H7 (cell line): Measurements from ENCODE around the gene ACMSD. TPM values are rescaled to one million over a fixed set of nuclear protein-coding genes. Genes with fewer than 3 reads are reported as not detected.
"Not testable (repeated sequence)": the region's sequence is repeated elsewhere in the genome, so short reads cannot be mapped to it uniquely, and the experiment has no call there.

ENCODE experiments used
- DNase-seq: peaks from one replicate; pipeline ENCODE4 v3.0.0; 2012
- H3K27me3 ChIP-seq: 2 replicates; pipeline ENCODE4 v1.6.0; 2011; ENCODE audit warnings: mild to moderate bottlenecking, low read length; ENCODE audit not compliant: control insufficient read depth, insufficient read depth
- H3K36me3 ChIP-seq: replicated peaks from 2 replicates; pipeline ENCODE4 v1.5.1; 2011; ENCODE audit warnings: low read length; ENCODE audit not compliant: control insufficient read depth, insufficient read depth
- H3K4me3 ChIP-seq: 2 replicates; pipeline ENCODE4 v1.5.1; 2011; ENCODE audit warnings: low read depth, mild to moderate bottlenecking, control low read depth, low read length, moderate library complexity; ENCODE audit not compliant: insufficient read depth
- total RNA-seq: library from RNA; depleted of rRNA; stranded (reverse); fragments of >200 nt; shearing (Covaris generic); gene quantifications from 2 replicates; pipeline ENCODE4 v1.2.3, GENCODE V29; 2014

ACMSD gene
- total RNA-seq, 1 experiment from 2014 or later = not detected

DNA sequence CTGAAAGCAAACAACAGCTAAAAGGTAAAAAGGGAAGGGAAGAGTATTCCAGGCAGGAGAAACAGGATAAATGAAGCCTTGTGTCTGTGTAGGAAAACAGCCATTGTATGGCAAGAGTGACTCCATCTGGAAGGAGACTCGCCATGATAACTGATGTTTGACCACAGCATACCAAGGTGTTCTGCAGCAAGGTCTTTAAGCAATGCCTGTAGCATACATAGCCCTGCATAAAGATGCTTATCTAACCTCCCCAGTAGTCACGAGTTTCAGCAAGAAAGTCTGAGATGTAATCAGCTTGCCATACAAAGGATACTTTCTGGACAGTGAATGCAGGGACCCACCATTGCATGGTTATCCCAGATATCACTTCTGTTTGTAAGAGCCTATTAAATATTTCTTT is 68.3 kb downstream of the ACMSD start:
- DNase-seq = no peak
- H3K36me3 ChIP-seq = no peaks in the 10 kb centered on the region

DNA sequence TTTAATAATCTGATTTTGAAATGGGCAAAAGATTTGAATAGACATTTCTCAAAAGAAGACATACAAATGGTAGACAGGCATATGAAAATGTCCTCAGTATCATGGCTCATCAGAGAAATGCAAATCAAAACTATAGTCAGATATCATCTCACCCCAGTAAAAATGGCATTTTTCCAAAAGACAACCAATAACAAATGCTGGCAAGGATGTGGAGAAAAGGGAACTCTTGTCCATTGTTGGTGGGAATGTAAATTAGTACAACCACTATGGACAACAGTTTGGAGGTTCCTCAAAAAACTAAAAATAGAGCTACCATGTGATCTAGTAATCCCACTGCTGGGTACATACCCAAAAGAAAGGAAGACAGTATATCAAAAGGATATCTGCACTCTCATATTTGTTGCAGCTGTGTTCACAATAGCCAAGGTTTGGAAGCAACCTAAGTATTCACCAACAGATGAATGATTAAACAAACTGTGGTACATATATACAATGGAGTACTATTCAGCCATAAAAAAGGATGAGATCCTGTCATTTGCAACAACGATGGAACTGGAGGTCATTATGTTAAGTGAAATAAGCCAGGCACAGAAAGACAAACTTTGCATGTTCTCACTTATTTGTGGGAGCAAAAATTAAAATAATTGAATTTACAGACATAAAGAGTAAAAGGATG is 69.2 kb downstream of the ACMSD start:
- DNase-seq, H3K27me3 ChIP-seq, H3K4me3 ChIP-seq, H3K36me3 ChIP-seq: not testable (repeated sequence)

More for the DNA sequence above, 68.3 kb downstream of the ACMSD start:
- H3K4me3 ChIP-seq = no peak overlapping the region
- H3K27me3 ChIP-seq = no peaks in the 10 kb centered on the region

DNA sequence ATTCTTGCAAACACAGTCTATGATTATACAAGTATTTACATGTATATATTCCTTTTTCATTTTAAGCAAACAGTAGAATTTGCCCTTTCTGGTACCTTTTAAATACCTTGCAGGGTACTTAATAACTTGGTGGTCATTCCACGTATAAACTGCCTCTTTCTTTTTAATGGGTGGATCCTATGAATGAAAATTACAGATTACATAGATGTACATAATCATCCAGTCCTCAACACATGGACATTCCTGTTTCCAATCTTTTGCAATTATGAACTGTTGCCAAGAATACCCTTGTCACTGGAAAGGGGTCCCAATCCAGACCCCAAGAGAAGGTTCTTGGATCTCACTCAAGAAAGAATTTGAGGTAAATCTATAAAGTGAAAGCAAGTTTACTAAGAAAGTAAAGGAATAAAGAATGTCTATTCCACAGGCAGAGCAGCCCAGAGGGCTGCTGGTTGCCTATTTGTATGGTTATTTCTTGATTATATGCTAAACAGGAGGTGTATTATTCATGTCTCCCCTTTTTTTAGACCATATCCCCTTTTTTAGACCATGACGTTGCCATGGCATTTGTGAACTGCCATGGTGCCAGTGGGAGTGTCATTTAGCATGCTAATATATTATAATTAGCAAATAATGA is 72.5 kb downstream of the ACMSD start:
- H3K27me3 ChIP-seq = no peaks in the 10 kb centered on the region
- no peak for DNase-seq
- H3K4me3 ChIP-seq = no peak overlapping the region
- H3K36me3 ChIP-seq = no peaks in the 10 kb centered on the region

DNA sequence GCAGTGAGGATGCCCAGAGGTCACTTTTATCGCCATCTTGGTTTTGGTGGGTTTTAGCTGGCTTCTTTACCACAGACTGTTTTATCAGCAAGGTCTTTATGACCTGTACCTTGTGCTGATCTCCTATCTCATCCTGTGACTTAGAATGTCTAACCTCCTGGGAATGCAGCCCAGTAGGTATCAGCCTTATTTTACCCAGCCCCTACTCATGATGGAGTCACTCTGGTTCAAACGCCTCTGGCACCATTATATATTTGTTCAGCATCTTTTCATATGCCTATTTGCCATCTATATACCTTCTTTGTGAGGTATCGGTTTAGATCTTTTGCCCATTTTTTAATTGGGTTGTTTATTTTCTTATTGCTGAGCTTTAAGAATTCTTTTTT is 73.0 kb downstream of the ACMSD start:
- DNase-seq = no peak
- no peak overlapping the region for H3K4me3 ChIP-seq
- H3K27me3 ChIP-seq = no peaks in the 10 kb centered on the region
- no peaks in the 10 kb centered on the region for H3K36me3 ChIP-seq

DNA sequence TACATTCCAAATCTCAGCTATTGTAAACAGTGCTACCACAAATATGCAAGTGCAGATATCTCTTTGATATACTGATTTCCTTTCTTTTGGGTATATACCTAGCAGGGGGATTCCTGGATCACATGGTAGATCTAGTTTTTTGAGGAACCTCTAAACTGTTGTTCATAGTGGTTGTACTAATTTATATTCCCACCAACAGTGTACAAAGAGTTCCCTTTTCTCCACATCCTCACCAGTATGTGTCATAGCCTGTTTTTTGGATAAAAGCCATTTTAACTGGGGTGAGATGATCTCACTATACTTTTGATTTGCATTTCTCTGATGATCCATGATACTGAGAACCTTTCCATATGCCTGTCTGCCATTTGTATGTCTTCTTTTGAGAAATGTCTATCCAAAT is 73.9 kb downstream of the ACMSD start:
- Histone ChIP-seq H3K4me3 (no peak overlapping the region), H3K27me3 (no peaks in the 10 kb centered on the region), H3K36me3 (no peaks in the 10 kb centered on the region)
- no peak for DNase-seq

DNA sequence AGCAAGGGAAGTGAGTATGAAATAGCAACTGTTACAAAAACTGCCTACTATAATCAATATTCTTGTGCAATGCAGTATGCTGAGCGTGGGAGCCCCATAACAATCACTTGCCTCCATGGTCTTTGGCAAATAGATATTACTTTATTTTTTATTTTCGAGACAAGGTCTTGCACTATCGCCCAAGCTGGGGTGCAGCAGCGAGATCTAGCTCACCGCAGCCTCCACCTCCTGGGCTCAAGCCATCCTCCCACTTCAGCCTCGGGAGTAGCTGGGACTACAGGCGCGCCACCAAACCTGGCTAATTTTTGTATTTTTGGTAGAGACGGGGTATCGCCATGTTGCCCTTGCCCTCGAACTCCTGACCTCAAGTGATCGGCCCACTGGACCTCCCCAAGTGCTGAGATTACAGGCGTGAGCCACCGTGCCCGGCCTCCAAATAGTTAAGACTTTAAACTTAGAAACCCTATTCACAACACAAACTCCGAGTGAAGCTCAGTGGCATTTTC is 79.0 kb downstream of the ACMSD start:
- no peaks in the 10 kb centered on the region for H3K27me3 ChIP-seq
- H3K4me3 ChIP-seq = peak overlapping the region; percentile 79
- DNase-seq = no peak
- H3K36me3 ChIP-seq = no peaks in the 10 kb centered on the region

DNA sequence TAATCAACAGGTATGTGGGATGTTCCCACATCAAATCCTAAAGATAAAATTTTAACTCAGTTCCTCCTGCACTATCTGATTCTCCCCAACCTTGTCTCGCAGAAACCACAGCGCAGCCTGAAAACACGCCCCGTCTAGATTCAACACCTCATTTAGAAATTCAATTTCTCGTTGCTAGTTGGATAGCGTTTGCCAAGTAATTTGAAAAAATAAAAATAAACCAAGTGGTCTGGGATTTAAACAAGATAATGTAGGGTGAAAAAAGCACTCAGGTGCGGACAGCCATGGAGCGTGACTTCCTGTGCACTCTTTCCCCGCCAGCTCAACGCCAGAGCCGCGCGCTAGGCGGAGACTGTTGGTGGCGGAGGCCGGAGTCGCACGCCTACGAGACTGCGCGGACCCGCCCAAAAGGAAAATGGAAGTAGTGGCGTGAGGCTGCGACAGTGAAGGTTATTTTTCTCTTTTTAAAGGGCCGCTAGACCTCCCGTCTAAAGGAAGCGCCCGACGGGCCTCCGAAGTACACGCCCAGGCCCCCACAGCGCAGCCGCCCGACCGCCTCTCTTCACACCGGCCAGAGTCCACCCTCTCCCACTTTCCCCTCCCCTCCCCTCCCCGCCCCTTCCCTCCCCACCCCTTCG is 79.6 kb downstream of the ACMSD start:
- peak; percentile 9 for DNase-seq
- H3K36me3 ChIP-seq = no peaks in the 10 kb centered on the region
- no peaks in the 10 kb centered on the region for H3K27me3 ChIP-seq
- H3K4me3 ChIP-seq = peak overlapping the region; percentile 79

DNA sequence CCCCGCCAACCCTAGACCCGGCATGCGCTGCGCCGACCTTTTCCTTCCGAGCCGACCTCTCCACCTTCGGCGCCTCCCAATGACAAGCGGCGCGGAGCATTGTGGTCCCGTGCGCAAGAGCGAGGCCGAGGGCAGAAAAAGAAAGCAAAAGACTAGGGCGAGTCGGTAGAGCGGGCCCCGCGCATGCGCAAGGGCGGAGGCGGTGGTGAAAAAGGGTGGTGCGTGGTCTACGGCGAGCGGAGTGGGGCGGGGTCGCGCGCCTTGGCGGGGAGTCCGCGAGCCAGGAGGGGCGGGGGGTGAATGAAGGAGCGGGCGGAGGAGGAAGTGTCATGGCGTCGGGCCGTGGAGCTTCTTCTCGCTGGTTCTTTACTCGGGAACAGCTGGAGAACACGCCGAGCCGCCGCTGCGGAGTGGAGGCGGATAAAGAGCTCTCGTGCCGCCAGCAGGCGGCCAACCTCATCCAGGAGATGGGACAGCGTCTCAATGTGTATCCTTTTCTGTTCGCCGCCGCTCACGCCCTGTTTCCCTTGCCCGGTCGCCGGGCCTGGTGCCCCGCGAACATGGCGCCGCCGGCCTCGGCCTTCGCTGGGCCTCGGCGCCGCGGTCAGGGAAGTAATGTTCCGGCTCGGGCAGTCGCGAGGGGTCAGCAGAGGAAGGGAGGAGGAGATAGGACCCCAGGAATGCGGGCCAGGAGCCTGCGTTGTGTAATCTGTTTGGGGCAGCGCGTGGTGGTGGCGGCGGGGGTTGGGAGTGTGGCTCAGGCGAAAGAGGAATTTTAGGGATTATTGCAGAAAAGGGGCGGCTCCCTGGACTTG is 80.3 kb downstream of the ACMSD start, which contains the start of gene CCNT2:
Gene CCNT2, plus strand, starts transcription at position 297 of the 815 bp plus-strand sequence. Its CDS starts 33 bp downstream, at position 330.
- Histone ChIP-seq H3K4me3 (peak within 1 kb of the TSS; percentile 79), H3K36me3 (no peaks in the 10 kb centered on the region), H3K27me3 (no peaks in the 10 kb centered on the region)
- DNase-seq = peak; percentile 97

DNA sequence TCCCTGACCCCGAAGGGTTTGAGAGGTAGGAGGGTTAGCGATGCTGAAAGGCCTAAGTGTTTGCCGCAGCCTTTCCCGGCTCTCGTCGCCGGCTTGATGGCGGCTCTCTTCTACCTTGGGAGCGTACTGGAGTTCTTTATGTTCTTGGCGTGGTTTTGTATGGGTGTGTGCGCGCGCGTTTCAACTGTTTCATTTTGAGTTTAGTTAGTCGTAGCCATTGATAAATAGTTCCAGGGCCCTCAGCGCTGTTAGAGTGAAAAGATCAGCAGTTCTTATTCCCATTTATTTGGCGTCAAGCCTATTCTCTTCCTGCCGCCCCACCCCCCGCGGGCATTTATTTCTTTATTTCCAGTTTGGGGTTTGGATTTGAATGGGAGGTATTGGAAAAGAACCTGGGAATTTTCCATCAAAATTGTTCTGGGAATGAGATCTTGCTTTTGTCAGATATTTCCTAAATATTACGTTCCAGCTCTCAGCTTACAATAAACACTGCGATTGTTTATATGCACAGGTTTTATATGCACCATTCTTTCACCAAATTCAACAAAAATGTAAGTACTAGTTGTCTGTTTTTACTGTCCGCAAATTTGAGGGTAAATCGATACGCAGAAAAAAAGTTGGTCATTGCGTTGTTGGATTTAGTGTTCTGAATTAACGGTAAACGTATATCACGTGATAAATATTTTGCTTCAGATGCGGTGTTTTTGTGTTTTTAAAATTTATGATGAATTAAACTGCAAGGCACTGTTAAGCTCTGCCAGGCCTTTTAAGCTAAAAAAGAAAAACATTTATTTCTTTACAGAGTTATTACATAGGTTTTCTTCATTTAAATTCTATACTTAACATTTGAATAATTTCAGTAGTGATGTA is 81.2 kb downstream of the ACMSD start:
- DNase-seq = peak; percentile 22
- H3K36me3 ChIP-seq = no peaks in the 10 kb centered on the region

DNA sequence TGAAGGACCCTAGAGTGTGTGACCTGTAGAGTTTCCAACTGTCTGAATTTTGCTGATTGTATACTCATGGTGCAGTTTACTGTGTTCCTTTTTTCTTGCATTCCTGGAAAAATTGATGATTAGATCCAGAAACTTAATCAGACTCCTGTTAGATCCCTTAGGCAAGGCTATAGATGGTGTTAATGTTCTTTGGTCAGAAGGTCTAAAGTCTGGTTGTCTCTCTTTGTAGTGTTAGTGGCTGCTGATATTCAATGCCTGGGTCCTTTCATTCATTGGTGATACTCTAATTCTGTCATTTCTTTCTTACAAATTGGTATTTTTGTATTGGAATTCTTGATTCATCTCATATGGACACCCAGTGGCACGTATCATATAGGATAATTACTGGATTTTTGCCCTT is 86.5 kb downstream of the ACMSD start:
- DNase-seq = no peak
- Histone ChIP-seq H3K4me3 (no peak overlapping the region), H3K27me3 (no peaks in the 10 kb centered on the region)

More for the DNA sequence above, 81.2 kb downstream of the ACMSD start:
- peak overlapping the region; percentile 79 for H3K4me3 ChIP-seq
- H3K27me3 ChIP-seq = no peaks in the 10 kb centered on the region

DNA sequence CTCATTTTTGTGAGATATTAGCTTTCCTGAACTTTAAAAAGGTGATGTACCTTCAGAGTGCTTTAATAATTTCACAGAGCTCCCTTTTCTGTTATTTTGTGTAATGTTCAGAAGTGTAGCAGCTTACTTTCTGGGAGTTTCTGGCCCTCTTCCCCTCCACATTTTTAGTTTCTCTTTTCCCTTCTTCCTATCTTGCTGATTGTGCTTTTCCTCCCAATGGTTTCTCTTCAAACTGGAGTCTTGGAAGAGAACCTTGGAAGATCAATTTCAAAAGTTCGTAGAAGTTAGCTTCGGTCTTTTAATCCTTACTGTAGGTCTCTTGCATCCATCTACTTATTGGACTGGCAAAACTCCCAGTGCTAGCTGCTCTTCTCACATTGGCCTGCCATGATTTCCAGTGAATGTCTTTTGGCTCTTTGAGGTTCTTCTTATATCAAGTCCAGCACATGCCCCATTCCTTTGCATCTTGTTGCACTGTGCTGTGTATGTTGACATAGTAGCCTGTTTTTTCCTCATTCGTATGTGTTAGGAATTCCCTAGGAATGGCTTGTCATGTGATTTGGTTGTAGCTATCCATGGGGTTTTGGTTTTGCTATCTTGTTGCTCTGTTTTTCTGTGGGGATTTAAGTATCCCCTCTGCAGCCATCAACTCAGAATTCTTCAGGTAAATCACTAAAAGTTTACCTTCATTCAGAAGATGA is 88.0 kb downstream of the ACMSD start:
- no peak for DNase-seq
- no peaks in the 10 kb centered on the region for H3K27me3 ChIP-seq
- no peak overlapping the region for H3K4me3 ChIP-seq
- H3K36me3 ChIP-seq = no peaks in the 10 kb centered on the region

More for the DNA sequence above, 86.5 kb downstream of the ACMSD start:
- no peaks in the 10 kb centered on the region for H3K36me3 ChIP-seq

DNA sequence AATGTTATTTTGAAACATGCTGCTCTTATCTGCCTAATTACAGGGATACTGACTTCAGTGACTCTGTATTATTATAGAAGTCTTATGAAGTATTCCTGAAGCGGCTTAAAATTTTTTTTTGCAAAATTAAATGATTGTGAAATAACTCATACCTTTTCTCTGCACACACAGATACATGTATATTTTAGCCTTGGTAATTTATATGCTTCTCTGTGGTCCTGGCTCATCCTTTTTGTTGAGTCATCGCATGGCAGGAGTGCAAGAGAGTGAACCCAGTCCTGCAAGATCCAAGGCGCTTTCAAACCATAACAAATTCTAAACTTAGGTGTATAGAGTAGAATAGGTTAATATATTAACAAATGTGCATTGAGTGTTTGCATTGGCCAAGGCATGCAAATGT is 88.8 kb downstream of the ACMSD start:
- Histone ChIP-seq H3K27me3 (no peaks in the 10 kb centered on the region), H3K36me3 (no peaks in the 10 kb centered on the region), H3K4me3 (no peak overlapping the region)
- no peak for DNase-seq

DNA sequence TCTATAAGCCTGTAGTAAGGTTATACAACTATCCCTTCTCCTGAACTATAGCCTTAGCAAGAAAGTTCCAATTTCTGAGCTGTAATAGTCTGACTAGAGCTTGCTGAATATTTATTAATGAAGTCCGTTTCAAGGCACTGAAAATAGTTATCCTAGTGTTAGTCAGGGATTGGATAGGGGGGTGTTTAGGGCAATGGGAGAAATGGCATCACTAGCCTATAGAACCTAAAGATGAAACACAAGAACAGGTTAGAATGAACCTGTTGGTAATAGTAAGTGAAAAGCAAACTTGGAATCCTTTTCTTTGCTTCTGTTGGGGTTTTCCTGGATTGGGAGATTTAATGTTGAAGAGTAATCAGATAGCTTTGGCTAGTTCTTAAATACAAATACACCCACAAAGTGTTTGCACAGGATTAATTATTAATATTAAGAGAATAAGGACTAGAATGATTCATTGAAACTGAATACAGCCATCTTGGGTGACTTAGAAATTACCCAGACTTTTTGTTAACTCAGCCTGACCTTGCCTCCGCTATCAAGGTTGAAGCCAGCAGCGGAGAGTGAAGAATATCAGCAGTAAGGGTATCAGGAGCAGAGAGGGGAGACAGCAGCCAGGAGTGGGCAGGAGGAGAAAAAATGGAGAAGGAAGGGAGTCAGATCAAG is 94.6 kb downstream of the ACMSD start:
- Histone ChIP-seq H3K27me3 (no peaks in the 10 kb centered on the region), H3K4me3 (no peak overlapping the region), H3K36me3 (no peaks in the 10 kb centered on the region)
- DNase-seq = no peak
